HepG2 (cell line): ENCODE data around the gene TNFAIP2. TPM values are rescaled to one million over a fixed set of nuclear protein-coding genes. Genes with fewer than 3 reads are reported as not detected.

Experiments used
- ATAC-seq: fragments of 200-7000 bp; cut with Tn5 transposase; 3 replicates; pipeline ENCODE4 v1.9.1; 2020; ENCODE audit warnings: mild to moderate bottlenecking, moderate library complexity
- BruUV-seq: library from RNA; stranded (reverse); fragments of 400-500 nt; replicated peaks from 2 replicates; lab custom pipeline; 2021; lab: Mats Ljungman, UMichigan
- CTCF ChIA-PET: fragments of 300-600 bp; formaldehyde crosslinking; extraction: SDS; loops from one replicate; lab custom pipeline; 2021; ENCODE audit warnings: low total read pairs, inconsistent platforms, low intra/inter-chr PET ratio; lab: Yijun Ruan, JAX
- POLR2A ChIA-PET: fragments of 350-600 bp; sonication (Branson Sonifier 250); formaldehyde crosslinking; loops from one replicate; lab custom pipeline; 2020; ENCODE audit warnings: antibody characterized with exemption, inconsistent platforms; lab: Yijun Ruan, JAX
- DNase-seq: peaks from one replicate; pipeline ENCODE4 v3.0.0-alpha.2; 2015; ENCODE audit warnings: low spot score
- FAIRE-seq: peaks from 3 replicates; lab custom pipeline; 2011; peaks lifted over from hg19 to GRCh38; lab: Jason Lieb, UNC
- H2AFZ ChIP-seq: one replicate; pipeline ENCODE4 v1.6.1; 2011; ENCODE audit warnings: low read length, inconsistent platforms
- H3K27ac ChIP-seq: fragments of 300-600 bp; 3 replicates; pipeline ENCODE4 v1.8.0; 2011; ENCODE audit warnings: mixed run types, mild to moderate bottlenecking, mixed read lengths, low read length, inconsistent platforms; ENCODE audit not compliant: insufficient read depth; ENCODE audit errors: extremely low read length
- H3K27me3 ChIP-seq, 2 experiments: fragments of 200-600 bp in 1 of 2; 2 replicates in 1 of 2; 3 replicates in 1 of 2; pipeline versions ENCODE4 v1.6.0 to v1.8.0; 2011; ENCODE audit warnings: low read length in 2 of 2, mild to moderate bottlenecking in 2 of 2, moderate library complexity in 2 of 2, inconsistent platforms in 1 of 2; ENCODE audit not compliant: insufficient read depth in 2 of 2, control insufficient read depth in 1 of 2
- H3K36me3 ChIP-seq, 2 experiments: fragments of 200-600 bp in 1 of 2; replicated peaks in 1 of 2; 2 replicates in 1 of 2; 3 replicates in 1 of 2; pipeline versions ENCODE4 v1.5.1 to v1.8.0; 2011; ENCODE audit warnings: low read length in 2 of 2, inconsistent platforms in 1 of 2; ENCODE audit not compliant: insufficient read depth in 2 of 2, control insufficient read depth in 1 of 2
- H3K4me1 ChIP-seq: 2 replicates; pipeline ENCODE4 v1.5.1; 2012; ENCODE audit warnings: low read length, inconsistent platforms; ENCODE audit not compliant: insufficient read depth
- H3K4me2 ChIP-seq: 2 replicates; pipeline ENCODE4 v1.6.0; 2011; ENCODE audit warnings: low read depth, low read length, inconsistent platforms
- H3K4me3 ChIP-seq, 3 experiments: fragments of 200-600 bp in 1 of 3; sonication (generic), shearing (Covaris generic) in 1 of 3; replicated peaks in 1 of 3; 2 replicates each; pipeline ENCODE4 v1.5.1; 2011 to 2016; ENCODE audit warnings: low read length in 3 of 3, inconsistent platforms in 2 of 3, low read depth in 2 of 3, mild to moderate bottlenecking in 2 of 3, control low read depth in 1 of 3, mixed read lengths in 1 of 3; ENCODE audit not compliant: insufficient read depth in 1 of 3
- H3K79me2 ChIP-seq: one replicate; pipeline ENCODE4 v1.6.1; 2011; ENCODE audit warnings: low read length, inconsistent platforms; ENCODE audit not compliant: insufficient read depth
- H3K9ac ChIP-seq: 2 replicates; pipeline ENCODE4 v1.6.0; 2011; ENCODE audit warnings: mild to moderate bottlenecking, low read depth, low read length, inconsistent platforms; ENCODE audit not compliant: insufficient read depth
- H3K9me3 ChIP-seq: 2 replicates; pipeline ENCODE4 v1.5.1; 2012; ENCODE audit warnings: mild to moderate bottlenecking, low read length
- H4K20me1 ChIP-seq: 2 replicates; pipeline ENCODE4 v1.6.0; 2011; ENCODE audit warnings: inconsistent platforms, mild to moderate bottlenecking, low read length, moderate library complexity; ENCODE audit not compliant: insufficient read depth
- AGO1 ChIP-seq: fragments of 200-400 bp; formaldehyde crosslinking; IDR thresholded peaks from 2 replicates; pipeline ENCODE4 v1.6.1; 2017; ENCODE audit warnings: mild to moderate bottlenecking, low read depth, low read length, moderate library complexity; ENCODE audit not compliant: poor library complexity, severe bottlenecking
- CENPBD1 ChIP-seq: sonication (generic); formaldehyde crosslinking; IDR thresholded peaks from 2 replicates; pipeline ENCODE4 v1.8.0; 2022; ENCODE audit warnings: missing genetic modification reagents, low read depth, mild to moderate bottlenecking, borderline replicate concordance
- CSRNP2 ChIP-seq: sonication (generic); formaldehyde crosslinking; conservative IDR thresholded peaks from 2 replicates; pipeline ENCODE4 v1.8.0; 2022; ENCODE audit warnings: low read depth, missing genetic modification reagents
- HNF4A ChIP-seq: sonication (generic); formaldehyde crosslinking; IDR thresholded peaks from 2 replicates; pipeline ENCODE4 v1.4.0; 2020; ENCODE audit warnings: missing genetic modification reagents
- HOMEZ ChIP-seq: IDR thresholded peaks from 2 replicates; pipeline ENCODE4 v1.6.1; 2016; ENCODE audit warnings: low read depth
- HOXA5 ChIP-seq: sonication (generic); formaldehyde crosslinking; IDR thresholded peaks from 2 replicates; pipeline ENCODE4 v1.4.0; 2020; ENCODE audit warnings: missing genetic modification reagents
- IRX3 ChIP-seq: sonication (generic); formaldehyde crosslinking; IDR thresholded peaks from 2 replicates; pipeline ENCODE4 v1.8.1; 2023; ENCODE audit warnings: mild to moderate bottlenecking, low read depth, missing genetic modification reagents, borderline replicate concordance
- MXD1 ChIP-seq: sonication (generic); formaldehyde crosslinking; IDR thresholded peaks from 2 replicates; pipeline ENCODE4 v1.4.0; 2020; ENCODE audit warnings: mild to moderate bottlenecking, missing genetic modification reagents
- POLR2A ChIP-seq, 2 experiments: IDR thresholded peaks; 2 replicates each; pipeline ENCODE4 v1.6.1; 2011; ENCODE audit warnings: low read depth in 2 of 2, low read length in 2 of 2, mild to moderate bottlenecking in 1 of 2, moderate library complexity in 1 of 2; ENCODE audit not compliant: insufficient read depth in 1 of 2
- RAD21 ChIP-seq: fragments of 450-650 bp; formaldehyde crosslinking; IDR thresholded peaks from 2 replicates; pipeline ENCODE4 v1.5.0; 2020; ENCODE audit warnings: mild to moderate bottlenecking
- SIX1 ChIP-seq: sonication (generic); formaldehyde crosslinking; IDR thresholded peaks from 2 replicates; pipeline ENCODE4 v1.4.0; 2020; ENCODE audit warnings: missing genetic modification reagents, borderline replicate concordance
- SNAI1 ChIP-seq: sonication (generic); formaldehyde crosslinking; IDR thresholded peaks from 2 replicates; pipeline ENCODE4 v1.5.0; 2020; ENCODE audit warnings: mild to moderate bottlenecking, missing genetic modification reagents, borderline replicate concordance
- THRA ChIP-seq: sonication (generic); formaldehyde crosslinking; IDR thresholded peaks from 2 replicates; pipeline ENCODE4 v1.4.0; 2020; ENCODE audit warnings: missing genetic modification reagents, borderline replicate concordance
- ZNF597 ChIP-seq: sonication (generic); formaldehyde crosslinking; IDR thresholded peaks from 2 replicates; pipeline ENCODE4 v1.5.0; 2020; ENCODE audit warnings: missing genetic modification reagents
- WGBS: methylation state at CpG from one replicate; pipeline ENCODE4 v1.1.6; 2017; ENCODE audit warnings: low lambda C conversion rate; 5-methylcytosine and 5-hydroxymethylcytosine counted together
- in situ Hi-C: cut with HindIII; loops from 2 replicates; pipeline ENCODE4 v1.10.0; 2017; ENCODE audit warnings: low pct_unique_long_range_greater_than_20kb; ENCODE audit not compliant: extremely low pct_ligation_motif_present
- intact Hi-C: fragments of 100-400 bp; cut with micrococcal nuclease; formaldehyde crosslinking; loops from one replicate; pipeline ENCODE4 v1.10.0; 2022; ENCODE audit not compliant: unreplicated experiment
- polyA plus RNA-seq, 8 experiments: library from polyadenylated mRNA; depleted of rRNA in 3 of 8; stranded (reverse) in 7 of 8; unstranded in 1 of 8; fragments of >200 nt; fragmentation: Illumina TruSeq in 4 of 8; extraction: Trizol in 4 of 8; gene quantifications; 2 replicates each; pipeline versions ENCODE4 v1.2.1 to v1.2.3, GENCODE V29; 2011 to 2016; ENCODE audit warnings: low read depth in 4 of 8, missing spikeins in 1 of 8, mixed read lengths in 1 of 8; ENCODE audit not compliant: insufficient read depth in 1 of 8
- total RNA-seq, 5 experiments: library from RNA; depleted of rRNA; stranded (reverse); fragments of >200 nt; fragmentation: Illumina TruSeq; extraction: Trizol; gene quantifications; 2 replicates each; pipeline ENCODE4 v1.2.3, GENCODE V29; 2016; ENCODE audit warnings: low read depth in 1 of 5

TNFAIP2 gene
- total and polyA plus RNA-seq, 2 of the 13 experiments (the other 11 are each of a cell fraction or from before 2014, with no cell fraction given), result 0.46 to 1.5 TPM

- TF ChIP-seq HNF4A (CRISPR knock-in tag), result 0 out of 2 replicates have a peak, but pooled peaks have one; percentile 5
- peak; percentile 53 for TF ChIP-seq AGO1
- TF ChIP-seq HOMEZ, result no peak
Measured at GRCh38 chr14:103110681-103111231, 12.5 kb upstream of the TNFAIP2 start (continued).

GRCh38 chr14:103111232-103111868, 11.9 kb upstream of the TNFAIP2 start:
- 56% methylated on average over 3 of the region's 6 CpGs for WGBS
- Histone ChIP-seq H3K4me2 (no peak overlapping the region), H3K27me3 (no peaks in the 10 kb centered on the region), H2AFZ (no peak overlapping the region), H3K9me3 (no peaks in the 10 kb centered on the region), H3K4me1 (peaks cover 95% of the 10 kb centered on the region), H4K20me1 (peaks cover 5% of the 10 kb centered on the region; the same call in 1 of the 2 replicates), H3K27ac (no peak overlapping the region), H3K4me3 (no peak overlapping the region), H3K36me3 (peaks cover 2 to 5% of the 10 kb centered on the region in 2 experiments; a peak in 1 of 5 replicates), H3K9ac (no peak overlapping the region), H3K79me2 (no peaks in the 10 kb centered on the region)
- no TSS peak for BruUV-seq
- no peak for ATAC-seq
- CTCF ChIA-PET, result no interaction called here
- DNase-seq, result no peak
- intact Hi-C loops (no loop called here), in situ Hi-C loops (no loop called here)
- POLR2A ChIA-PET, result interaction anchor here (1.3 to 5.9 kb wide), 3 partner anchors 11 to 16 kb away, joined by 3 to 55 read pairs (median 5); no protein-coding TSS in a partner anchor
- no peak for FAIRE-seq
- TF ChIP-seq POLR2A (IDR thresholded peaks at IDR 0.05; ENCODE audit: insufficient read depth in 1 of 2, low read depth in 2 of 2, low read length in 2 of 2), result peak in 1 of 2 experiments; percentile 26; a peak in 2 of 4 replicates
- TF ChIP-seq MXD1 (CRISPR knock-in tag), result no peak
- TF ChIP-seq ZNF597, result no peak
- no peak for TF ChIP-seq IRX3 (CRISPR knock-in tag)
- no peak for TF ChIP-seq RAD21
- TF ChIP-seq THRA (CRISPR knock-in tag), result peak; percentile 36; the same call in 1 of the 2 replicates
- TF ChIP-seq SNAI1 (CRISPR knock-in tag), result no peak
- TF ChIP-seq CSRNP2 (CRISPR knock-in tag), result no peak
- no peak for TF ChIP-seq CENPBD1 (CRISPR knock-in tag)
- no peak for TF ChIP-seq HOXA5 (CRISPR knock-in tag)
- no peak for TF ChIP-seq SIX1 (CRISPR knock-in tag)
